ENCODE measurements around the gene CSTPP1.
"Not testable (repeated sequence)": the region's sequence is repeated elsewhere in the genome, so short reads cannot be mapped to it uniquely, and the experiment has no call there.

Gene CSTPP1

GRCh38 chr11:47202576-47202975 lies 266.0 kb downstream of the CSTPP1 start:
- Histone ChIP-seq H3K9ac (ENCODE audit: low read depth, low read length, poor library complexity) (no peak overlapping the region), H3K36me3 (replicated peaks in 1 of 2; ENCODE audit: control insufficient read depth in 2 of 2, insufficient read depth in 2 of 2, low read length in 2 of 2) (no peaks in the 10 kb centered on the region), H2AK5ac (ENCODE audit: low read depth, low read length) (no peak overlapping the region), H2BK5ac (ENCODE audit: low read length) (no peak overlapping the region), H3K14ac (ENCODE audit: low read length) (no peak overlapping the region), H3K27ac (replicated peaks; ENCODE audit: low read length) (no peak overlapping the region), H3K4me1 (ENCODE audit: control insufficient read depth in 2 of 2, insufficient read depth in 1 of 2, low read depth in 1 of 2, low read length in 2 of 2) (no peaks in the 10 kb centered on the region), H2BK120ac (ENCODE audit: low read depth, low read length) (no peak overlapping the region), H3K27me3 (ENCODE audit: control insufficient read depth in 3 of 3, insufficient read depth in 3 of 3, low read depth in 1 of 3, low read length in 3 of 3) (peaks cover 0 to 24% (median 0%) of the 10 kb centered on the region in 3 experiments), H3K79me1 (ENCODE audit: low read depth, low read length) (no peaks in the 10 kb centered on the region), H3K23ac (ENCODE audit: low read depth, low read length, poor library complexity) (no peak overlapping the region), H3K9me3 (replicated peaks in 1 of 2; ENCODE audit: control insufficient read depth in 2 of 2, insufficient read depth in 1 of 2, low read depth in 1 of 2, low read length in 2 of 2) (no peaks in the 10 kb centered on the region), H3K4ac (ENCODE audit: low read length) (no peak overlapping the region), H2AFZ (ENCODE audit: low read length) (no peak overlapping the region), H2BK15ac (ENCODE audit: low read length) (no peak overlapping the region), H4K91ac (ENCODE audit: low read depth, low read length, poor library complexity) (no peak overlapping the region), H2BK12ac (ENCODE audit: low read length) (no peak overlapping the region), H3K4me3 (ENCODE audit: low read length in 2 of 2) (no peak overlapping the region), H4K8ac (ENCODE audit: low read depth, low read length) (no peak overlapping the region), H3K4me2 (ENCODE audit: insufficient read depth, low read length, poor library complexity, severe bottlenecking) (no peak overlapping the region), H3K18ac (ENCODE audit: low read length) (no peak overlapping the region)
- DNase-seq (ENCODE audit: low spot score), result no peak
- no CpG with 5 or more reads among the region's 5 CpGs for WGBS, 2 donors (ENCODE audit: extremely low coverage in 2 of 2, insufficient read length in 2 of 2, insufficient replicate concordance in 1 of 2)

- H4K91ac ChIP-seq (ENCODE audit: low read depth, low read length, poor library complexity), result no peak overlapping the region
- H3K79me1 ChIP-seq (ENCODE audit: low read depth, low read length), result no peaks in the 10 kb centered on the region
- peak overlapping the region; percentile 68 for H2AFZ ChIP-seq (ENCODE audit: low read length)
- DNase-seq (ENCODE audit: low spot score), result no peak
- H3K9ac ChIP-seq (ENCODE audit: low read depth, low read length, poor library complexity), result no peak overlapping the region
- no peak overlapping the region for H3K4ac ChIP-seq (ENCODE audit: low read length)
- no peak overlapping the region for H2BK12ac ChIP-seq (ENCODE audit: low read length)
- H3K9me3 ChIP-seq (replicated peaks in 1 of 2; ENCODE audit: control insufficient read depth in 2 of 2, insufficient read depth in 1 of 2, low read depth in 1 of 2, low read length in 2 of 2), result no peaks in the 10 kb centered on the region
- H3K36me3 ChIP-seq (replicated peaks in 1 of 2; ENCODE audit: control insufficient read depth in 2 of 2, insufficient read depth in 2 of 2, low read length in 2 of 2), result no peaks in the 10 kb centered on the region
- no peak overlapping the region for H2BK15ac ChIP-seq (ENCODE audit: low read length)
- H3K4me1 ChIP-seq (ENCODE audit: control insufficient read depth in 2 of 2, insufficient read depth in 1 of 2, low read depth in 1 of 2, low read length in 2 of 2), result no peaks in the 10 kb centered on the region
- H3K4me3 ChIP-seq (ENCODE audit: low read length in 2 of 2), result no peak overlapping the region
- no peak overlapping the region for H2BK120ac ChIP-seq (ENCODE audit: low read depth, low read length)
- no peak overlapping the region for H3K4me2 ChIP-seq (ENCODE audit: insufficient read depth, low read length, poor library complexity, severe bottlenecking)
- H3K23ac ChIP-seq (ENCODE audit: low read depth, low read length, poor library complexity), result no peak overlapping the region
- no CpG with 5 or more reads among the region's 2 CpGs for WGBS, 2 donors (ENCODE audit: extremely low coverage in 2 of 2, insufficient read length in 2 of 2, insufficient replicate concordance in 1 of 2)
- H3K18ac ChIP-seq (ENCODE audit: low read length), result no peak overlapping the region
- peaks cover 0 to 20% (median 0%) of the 10 kb centered on the region in 3 experiments for H3K27me3 ChIP-seq (ENCODE audit: control insufficient read depth in 3 of 3, insufficient read depth in 3 of 3, low read depth in 1 of 3, low read length in 3 of 3)
- no peak overlapping the region for H4K8ac ChIP-seq (ENCODE audit: low read depth, low read length)
- H2BK5ac ChIP-seq (ENCODE audit: low read length), result no peak overlapping the region
- no peak overlapping the region for H3K14ac ChIP-seq (ENCODE audit: low read length)
- no peak overlapping the region for H2AK5ac ChIP-seq (ENCODE audit: low read depth, low read length)
- H3K27ac ChIP-seq (replicated peaks; ENCODE audit: low read length), result no peak overlapping the region
These were observed 268.1 kb downstream of the CSTPP1 start for GRCh38 chr11:47204637-47204989.

- not testable (repeated sequence) for DNase-seq (ENCODE audit: low spot score); H3K4me3 ChIP-seq (ENCODE audit: low read length in 2 of 2); H2BK5ac ChIP-seq (ENCODE audit: low read length); H3K9ac ChIP-seq (ENCODE audit: low read depth, low read length, poor library complexity); H3K4ac ChIP-seq (ENCODE audit: low read length); H2BK12ac ChIP-seq (ENCODE audit: low read length); H3K4me1 ChIP-seq (ENCODE audit: control insufficient read depth in 2 of 2, insufficient read depth in 1 of 2, low read depth in 1 of 2, low read length in 2 of 2); H3K14ac ChIP-seq (ENCODE audit: low read length); H2BK15ac ChIP-seq (ENCODE audit: low read length); H4K91ac ChIP-seq (ENCODE audit: low read depth, low read length, poor library complexity); H2AK5ac ChIP-seq (ENCODE audit: low read depth, low read length); H2AFZ ChIP-seq (ENCODE audit: low read length); H3K18ac ChIP-seq (ENCODE audit: low read length); H4K8ac ChIP-seq (ENCODE audit: low read depth, low read length); H3K23ac ChIP-seq (ENCODE audit: low read depth, low read length, poor library complexity); H3K79me1 ChIP-seq (ENCODE audit: low read depth, low read length); H3K9me3 ChIP-seq (replicated peaks in 1 of 2; ENCODE audit: control insufficient read depth in 2 of 2, insufficient read depth in 1 of 2, low read depth in 1 of 2, low read length in 2 of 2); H3K27ac ChIP-seq (replicated peaks; ENCODE audit: low read length); H2BK120ac ChIP-seq (ENCODE audit: low read depth, low read length); H3K4me2 ChIP-seq (ENCODE audit: insufficient read depth, low read length, poor library complexity, severe bottlenecking); H3K36me3 ChIP-seq (replicated peaks in 1 of 2; ENCODE audit: control insufficient read depth in 2 of 2, insufficient read depth in 2 of 2, low read length in 2 of 2)
- no CpG with 5 or more reads among the region's 5 CpGs for WGBS, 2 donors (ENCODE audit: extremely low coverage in 2 of 2, insufficient read length in 2 of 2, insufficient replicate concordance in 1 of 2)
- H3K27me3 ChIP-seq (ENCODE audit: control insufficient read depth in 3 of 3, insufficient read depth in 3 of 3, low read depth in 1 of 3, low read length in 3 of 3), result peaks cover 0 to 20% (median 0%) of the 10 kb centered on the region in 3 experiments
These were observed 270.0 kb downstream of the CSTPP1 start for GRCh38 chr11:47206577-47206976.

- Histone ChIP-seq H2AFZ (ENCODE audit: low read length) (no peak overlapping the region), H2BK15ac (ENCODE audit: low read length) (no peak overlapping the region), H3K4me1 (ENCODE audit: control insufficient read depth in 2 of 2, insufficient read depth in 1 of 2, low read depth in 1 of 2, low read length in 2 of 2) (no peaks in the 10 kb centered on the region), H3K4me3 (ENCODE audit: low read length in 2 of 2) (no peak overlapping the region), H2BK120ac (ENCODE audit: low read depth, low read length) (no peak overlapping the region), H4K8ac (ENCODE audit: low read depth, low read length) (no peak overlapping the region), H4K91ac (ENCODE audit: low read depth, low read length, poor library complexity) (no peak overlapping the region), H3K27me3 (ENCODE audit: control insufficient read depth in 3 of 3, insufficient read depth in 3 of 3, low read depth in 1 of 3, low read length in 3 of 3) (peaks cover 0 to 16% (median 0%) of the 10 kb centered on the region in 3 experiments), H3K9me3 (replicated peaks in 1 of 2; ENCODE audit: control insufficient read depth in 2 of 2, insufficient read depth in 1 of 2, low read depth in 1 of 2, low read length in 2 of 2) (no peaks in the 10 kb centered on the region), H2AK5ac (ENCODE audit: low read depth, low read length) (no peak overlapping the region), H3K79me1 (ENCODE audit: low read depth, low read length) (no peaks in the 10 kb centered on the region), H2BK12ac (ENCODE audit: low read length) (peak overlapping the region; percentile 63), H3K4me2 (ENCODE audit: insufficient read depth, low read length, poor library complexity, severe bottlenecking) (no peak overlapping the region), H3K36me3 (replicated peaks in 1 of 2; ENCODE audit: control insufficient read depth in 2 of 2, insufficient read depth in 2 of 2, low read length in 2 of 2) (no peaks in the 10 kb centered on the region), H3K18ac (ENCODE audit: low read length) (no peak overlapping the region), H3K27ac (replicated peaks; ENCODE audit: low read length) (no peak overlapping the region), H2BK5ac (ENCODE audit: low read length) (no peak overlapping the region), H3K23ac (ENCODE audit: low read depth, low read length, poor library complexity) (no peak overlapping the region), H3K4ac (ENCODE audit: low read length) (no peak overlapping the region), H3K14ac (ENCODE audit: low read length) (no peak overlapping the region), H3K9ac (ENCODE audit: low read depth, low read length, poor library complexity) (no peak overlapping the region)
- DNase-seq (ENCODE audit: low spot score), result no peak
- no CpG with 5 or more reads among the region's 6 CpGs for WGBS, 2 donors (ENCODE audit: extremely low coverage in 2 of 2, insufficient read length in 2 of 2, insufficient replicate concordance in 1 of 2)
These were observed 270.9 kb downstream of the CSTPP1 start for GRCh38 chr11:47207459-47207858.

All from neuronal stem cell (in vitro differentiated cells).